ENCODE measurements around the gene BOK.
"Not testable (repeated sequence)": the region's sequence is repeated elsewhere in the genome, so short reads cannot be mapped to it uniquely, and the experiment has no call there.

Gene BOK

GRCh38 chr2:241570961-241571581 is 12.5 kb downstream of the BOK start:
- FAIRE-seq: no peak
- no peak for DNase-seq (ENCODE audit: insufficient read length)
- TF ChIP-seq TAF1 (IDR thresholded peaks at IDR 0.05; ENCODE audit: borderline replicate concordance, low read depth, low read length): no peak
- TF ChIP-seq POLR2AphosphoS5 (IDR thresholded peaks at IDR 0.05; ENCODE audit: low read depth, low read length): no peak
- TF ChIP-seq POLR2A (IDR thresholded peaks at IDR 0.05; ENCODE audit: low read depth, low read length): no peak

- no peak for DNase-seq (ENCODE audit: insufficient read length)
- no peak for FAIRE-seq
- TF ChIP-seq POLR2AphosphoS5 (IDR thresholded peaks at IDR 0.05; ENCODE audit: low read depth, low read length): no peak
- TF ChIP-seq TAF1 (IDR thresholded peaks at IDR 0.05; ENCODE audit: borderline replicate concordance, low read depth, low read length): no peak
- TF ChIP-seq POLR2A (IDR thresholded peaks at IDR 0.05; ENCODE audit: low read depth, low read length): no peak
Observed at GRCh38 chr2:241571821-241572620, 13.5 kb downstream of the BOK start.

- not testable (repeated sequence) for FAIRE-seq; DNase-seq (ENCODE audit: insufficient read length)
Observed at GRCh38 chr2:241572915-241573651, 14.5 kb downstream of the BOK start.

GRCh38 chr2:241573741-241574140 is 15.2 kb downstream of the BOK start:
- FAIRE-seq (no peak), DNase-seq (ENCODE audit: insufficient read length) (no peak)
- no peak for TF ChIP-seq POLR2AphosphoS5 (IDR thresholded peaks at IDR 0.05; ENCODE audit: low read depth, low read length)
- TF ChIP-seq POLR2A (IDR thresholded peaks at IDR 0.05; ENCODE audit: low read depth, low read length): no peak
- no peak for TF ChIP-seq TAF1 (IDR thresholded peaks at IDR 0.05; ENCODE audit: borderline replicate concordance, low read depth, low read length)

GRCh38 chr2:241574911-241575623 is 16.5 kb downstream of the BOK start:
- TF ChIP-seq POLR2AphosphoS5 (IDR thresholded peaks at IDR 0.05; ENCODE audit: low read depth, low read length): no peak
- no peak for TF ChIP-seq POLR2A (IDR thresholded peaks at IDR 0.05; ENCODE audit: low read depth, low read length)
- TF ChIP-seq TAF1 (IDR thresholded peaks at IDR 0.05; ENCODE audit: borderline replicate concordance, low read depth, low read length): no peak
- DNase-seq (ENCODE audit: insufficient read length): no peak
- FAIRE-seq: no peak

- no peak for DNase-seq (ENCODE audit: insufficient read length)
- FAIRE-seq: no peak
- TF ChIP-seq TAF1 (IDR thresholded peaks at IDR 0.05; ENCODE audit: borderline replicate concordance, low read depth, low read length) (no peak), POLR2AphosphoS5 (IDR thresholded peaks at IDR 0.05; ENCODE audit: low read depth, low read length) (no peak), POLR2A (IDR thresholded peaks at IDR 0.05; ENCODE audit: low read depth, low read length) (no peak)
Observed at GRCh38 chr2:241575624-241576292, 17.2 kb downstream of the BOK start.

GRCh38 chr2:241576293-241576654 is 17.7 kb downstream of the BOK start:
- TF ChIP-seq TAF1 (IDR thresholded peaks at IDR 0.05; ENCODE audit: borderline replicate concordance, low read depth, low read length) (no peak), POLR2A (IDR thresholded peaks at IDR 0.05; ENCODE audit: low read depth, low read length) (no peak), POLR2AphosphoS5 (IDR thresholded peaks at IDR 0.05; ENCODE audit: low read depth, low read length) (no peak)
- DNase-seq (ENCODE audit: insufficient read length) (no peak), FAIRE-seq (no peak)

GRCh38 chr2:241577413-241578122 is 19.0 kb downstream of the BOK start:
- no peak for DNase-seq (ENCODE audit: insufficient read length)
- TF ChIP-seq POLR2A (IDR thresholded peaks at IDR 0.05; ENCODE audit: low read depth, low read length): no peak
- no peak for TF ChIP-seq TAF1 (IDR thresholded peaks at IDR 0.05; ENCODE audit: borderline replicate concordance, low read depth, low read length)
- TF ChIP-seq POLR2AphosphoS5 (IDR thresholded peaks at IDR 0.05; ENCODE audit: low read depth, low read length): no peak
- no peak for FAIRE-seq

GRCh38 chr2:241579281-241579680 is 20.7 kb downstream of the BOK start:
- TF ChIP-seq POLR2A (IDR thresholded peaks at IDR 0.05; ENCODE audit: low read depth, low read length) (no peak), TAF1 (IDR thresholded peaks at IDR 0.05; ENCODE audit: borderline replicate concordance, low read depth, low read length) (no peak), POLR2AphosphoS5 (IDR thresholded peaks at IDR 0.05; ENCODE audit: low read depth, low read length) (no peak)
- FAIRE-seq: no peak

GRCh38 chr2:241582328-241582727 is 23.8 kb downstream of the BOK start:
- no peak for DNase-seq (ENCODE audit: insufficient read length)
- FAIRE-seq: no peak
- TF ChIP-seq TAF1 (IDR thresholded peaks at IDR 0.05; ENCODE audit: borderline replicate concordance, low read depth, low read length) (no peak), POLR2A (IDR thresholded peaks at IDR 0.05; ENCODE audit: low read depth, low read length) (no peak), POLR2AphosphoS5 (IDR thresholded peaks at IDR 0.05; ENCODE audit: low read depth, low read length) (no peak)

More at GRCh38 chr2:241579281-241579680, 20.7 kb downstream of the BOK start:
- no peak for DNase-seq (ENCODE audit: insufficient read length)

Measured in GM12892 (cell line).